Kidney (tissue), 14 donors: Measurements from ENCODE around the gene PHF2. TPM values are rescaled to one million over a fixed set of nuclear protein-coding genes. Genes with fewer than 3 reads are reported as not detected.

Source experiments
- DNase-seq, 5 donors: peaks; one replicate each; pipeline ENCODE4 v3.0.0-alpha.2; 2013 to 2020
- FAIRE-seq: peaks from 2 replicates; lab custom pipeline; 2012; peaks lifted over from hg19 to GRCh38; lab: Jason Lieb, UNC
- H3K27ac ChIP-seq, 2 donors: one replicate each; pipeline ENCODE4 v1.7.0; 2013; ENCODE audit warnings: low read depth in 2 of 2, low read length in 2 of 2, inconsistent platforms in 1 of 2
- H3K27me3 ChIP-seq: one replicate; pipeline ENCODE4 v1.7.1; 2013; ENCODE audit warnings: low read length, inconsistent platforms; ENCODE audit not compliant: control insufficient read depth, insufficient read depth
- H3K36me3 ChIP-seq, 3 donors: one replicate each; pipeline versions ENCODE4 v1.7.0 to v1.7.1; 2013; ENCODE audit warnings: low read length in 3 of 3, control low read depth in 1 of 3, inconsistent platforms in 1 of 3; ENCODE audit not compliant: insufficient read depth in 3 of 3, control insufficient read depth in 2 of 3
- H3K4me1 ChIP-seq, 3 donors: one replicate each; pipeline versions ENCODE4 v1.7.0 to v1.7.1; 2013; ENCODE audit warnings: low read length in 3 of 3, inconsistent platforms in 1 of 3, low read depth in 1 of 3; ENCODE audit not compliant: control insufficient read depth in 2 of 3, insufficient read depth in 2 of 3
- H3K4me3 ChIP-seq, 3 donors: one replicate each; pipeline versions ENCODE4 v1.7.0 to v1.8.1; 2013; ENCODE audit warnings: low read length in 3 of 3, control low read depth in 1 of 3, inconsistent platforms in 1 of 3
- H3K9ac ChIP-seq, 3 donors: one replicate each; pipeline versions ENCODE4 v1.7.0 to v1.7.1; 2013; ENCODE audit warnings: low read length in 3 of 3, control low read depth in 1 of 3, inconsistent platforms in 1 of 3
- H3K9me3 ChIP-seq, 3 donors: one replicate each; pipeline versions ENCODE4 v1.7.0 to v1.7.1; 2013; ENCODE audit warnings: low read length in 3 of 3, control low read depth in 1 of 3, inconsistent platforms in 1 of 3; ENCODE audit not compliant: control insufficient read depth in 2 of 3, insufficient read depth in 1 of 3
- intact Hi-C: fragments of 100-400 bp; cut with DNase I; formaldehyde crosslinking; loops from one replicate; pipeline ENCODE4 v1.11.1; 2022
- polyA plus RNA-seq: library from polyadenylated mRNA; stranded (reverse); fragments of 350-450 nt; fragmentation: Illumina TruSeq; extraction: RNeasy Lipid Tissue Mini Kit (QIAGEN cat#74804); gene quantifications from one replicate; pipeline ENCODE4 v1.2.3, GENCODE V29; 2014; ENCODE audit warnings: low read depth, low replicate concordance; ENCODE audit not compliant: insufficient read depth
- total RNA-seq: library from RNA; stranded (reverse); fragmentation: NEBNext Ultra II Directional; extraction: Animal tissue kit (Norgen Biotek cat#: 25700); gene quantifications from one replicate; pipeline ENCODE4 v1.2.1, GENCODE V29; 2021
- TF ChIP-seq, protein P1 (sequence below): IDR thresholded peaks from 3 replicates; pipeline ENCODE4 v1.5.1; 2012; ENCODE audit warnings: mild to moderate bottlenecking, moderate library complexity, borderline replicate concordance; ENCODE audit not compliant: insufficient read depth; ENCODE audit errors: extremely low read depth
- donor health status: control.
- donor health status: control.
- donor health status: control.
- donor health status: control.
- donor health status: control.
- donor health status: DM: yes; HTN: yes; CAD: no.
- donor health status: Normal renal cell carcinoma (clear cell type).

PHF2 gene
- total and polyA plus RNA-seq, 2 donors from 2014 or later = 10.2 to 30.7 TPM

- Histone ChIP-seq H3K9ac (no peak overlapping the region), H3K4me3 (no peak overlapping the region), H3K9me3 (no peaks in the 10 kb centered on the region), H3K36me3 (no peaks in the 10 kb centered on the region), H3K4me1 (peaks cover 0 to 18% (median 16%) of the 10 kb centered on the region in 3 donors), H3K27ac (no peak overlapping the region), H3K27me3 (no peaks in the 10 kb centered on the region)
- TF ChIP-seq, protein P1, sequence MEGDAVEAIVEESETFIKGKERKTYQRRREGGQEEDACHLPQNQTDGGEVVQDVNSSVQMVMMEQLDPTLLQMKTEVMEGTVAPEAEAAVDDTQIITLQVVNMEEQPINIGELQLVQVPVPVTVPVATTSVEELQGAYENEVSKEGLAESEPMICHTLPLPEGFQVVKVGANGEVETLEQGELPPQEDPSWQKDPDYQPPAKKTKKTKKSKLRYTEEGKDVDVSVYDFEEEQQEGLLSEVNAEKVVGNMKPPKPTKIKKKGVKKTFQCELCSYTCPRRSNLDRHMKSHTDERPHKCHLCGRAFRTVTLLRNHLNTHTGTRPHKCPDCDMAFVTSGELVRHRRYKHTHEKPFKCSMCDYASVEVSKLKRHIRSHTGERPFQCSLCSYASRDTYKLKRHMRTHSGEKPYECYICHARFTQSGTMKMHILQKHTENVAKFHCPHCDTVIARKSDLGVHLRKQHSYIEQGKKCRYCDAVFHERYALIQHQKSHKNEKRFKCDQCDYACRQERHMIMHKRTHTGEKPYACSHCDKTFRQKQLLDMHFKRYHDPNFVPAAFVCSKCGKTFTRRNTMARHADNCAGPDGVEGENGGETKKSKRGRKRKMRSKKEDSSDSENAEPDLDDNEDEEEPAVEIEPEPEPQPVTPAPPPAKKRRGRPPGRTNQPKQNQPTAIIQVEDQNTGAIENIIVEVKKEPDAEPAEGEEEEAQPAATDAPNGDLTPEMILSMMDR = no peak
- intact Hi-C loops = no loop called here
- DNase-seq (no peak), FAIRE-seq (no peak)
Observed at GRCh38 chr9:93572221-93572620, 4.2 kb upstream of the PHF2 start.

DNA sequence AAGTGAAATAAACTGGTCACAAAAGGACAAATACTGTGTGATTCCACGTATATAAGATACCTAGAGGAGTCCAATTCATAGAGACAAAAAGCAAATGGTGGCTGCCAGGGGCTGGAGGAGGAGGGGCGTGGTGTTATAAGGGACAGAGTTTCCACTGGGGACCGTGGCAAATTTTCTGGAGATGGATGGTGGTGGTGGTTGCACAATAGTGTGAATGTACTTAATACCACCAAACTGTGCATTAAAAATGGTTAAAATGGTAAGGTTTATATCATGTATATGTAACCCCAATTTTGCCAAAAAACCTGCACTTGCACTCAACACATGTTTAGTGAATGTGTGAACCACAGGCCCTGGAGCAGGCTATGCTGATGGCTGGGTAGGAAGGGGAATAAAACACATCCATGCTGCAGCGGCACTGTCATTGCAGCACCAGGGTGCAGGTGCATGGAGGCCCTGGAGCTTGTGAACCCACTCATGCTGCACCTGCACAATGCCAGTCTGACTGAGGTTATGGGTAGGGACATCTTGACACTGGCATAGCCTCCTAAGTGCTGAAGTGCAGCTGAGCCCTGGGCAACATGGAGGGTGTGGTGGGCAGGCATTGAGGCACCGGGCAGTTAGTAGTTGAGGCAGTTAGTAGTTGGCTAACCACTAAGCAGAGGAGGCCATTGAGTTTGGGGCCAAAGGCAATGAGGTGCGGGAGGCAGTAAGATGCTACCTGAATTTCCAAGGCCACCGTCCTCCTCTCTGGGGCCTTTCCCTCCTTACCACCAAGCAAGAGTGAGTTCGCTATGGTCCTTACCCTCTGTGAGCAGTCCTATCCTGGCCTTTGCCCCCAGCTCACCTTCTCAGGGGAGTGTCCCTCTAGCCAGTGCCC lies 3.5 kb upstream of the PHF2 start:
- H3K27me3 ChIP-seq = no peaks in the 10 kb centered on the region
- TF ChIP-seq, protein P1 = no peak
- H3K9ac ChIP-seq = no peak overlapping the region
- H3K9me3 ChIP-seq = no peaks in the 10 kb centered on the region
- no peak overlapping the region for H3K27ac ChIP-seq
- intact Hi-C loops = no loop called here
- no peaks in the 10 kb centered on the region for H3K36me3 ChIP-seq
- H3K4me1 ChIP-seq = peaks cover 0 to 18% (median 11%) of the 10 kb centered on the region in 3 donors
- no peak overlapping the region for H3K4me3 ChIP-seq
- FAIRE-seq (no peak), DNase-seq (peak in 1 of 5 donors; percentile 28)

- no peaks in the 10 kb centered on the region for H3K9me3 ChIP-seq
- no peak overlapping the region for H3K9ac ChIP-seq
- H3K27me3 ChIP-seq = no peaks in the 10 kb centered on the region
- intact Hi-C loops = no loop called here
- peak in 1 of 5 donors; percentile 15 for DNase-seq
- H3K4me1 ChIP-seq = peaks cover 0 to 24% (median 11%) of the 10 kb centered on the region in 3 donors
- no peak overlapping the region for H3K27ac ChIP-seq
- no peaks in the 10 kb centered on the region for H3K36me3 ChIP-seq
- TF ChIP-seq, protein P1 = no peak
- no peak overlapping the region for H3K4me3 ChIP-seq
- no peak for FAIRE-seq
Observed at GRCh38 chr9:93573516-93573828, 2.9 kb upstream of the PHF2 start.
